H9 (cell line): ENCODE measurements around the gene THBS2. TPM values are rescaled to one million over a fixed set of nuclear protein-coding genes. Genes with fewer than 3 reads are reported as not detected.

Experiments used
- DNase-seq: peaks from one replicate; pipeline ENCODE4 v3.0.0-alpha.2; 2017
- H2AFZ ChIP-seq: one replicate; pipeline ENCODE4 v1.6.1; 2013; ENCODE audit warnings: mild to moderate bottlenecking, low read length, control low read depth, moderate library complexity
- H2AK5ac ChIP-seq: 2 replicates; pipeline ENCODE4 v1.6.1; 2013; ENCODE audit warnings: low read length, control low read depth, mixed read lengths; ENCODE audit not compliant: insufficient read length
- H2BK120ac ChIP-seq: one replicate; pipeline ENCODE4 v1.6.1; 2013; ENCODE audit warnings: low read depth, mild to moderate bottlenecking, low read length, control low read depth, inconsistent platforms; ENCODE audit not compliant: poor library complexity, severe bottlenecking
- H2BK12ac ChIP-seq: 2 replicates; pipeline ENCODE4 v1.6.1; 2013; ENCODE audit warnings: low read length, control low read depth, mixed read lengths, low read depth; ENCODE audit not compliant: insufficient read length
- H2BK15ac ChIP-seq: 2 replicates; pipeline ENCODE4 v1.6.1; 2013; ENCODE audit warnings: low read depth, low read length, control low read depth
- H2BK20ac ChIP-seq: one replicate; pipeline ENCODE4 v1.6.1; 2013; ENCODE audit warnings: low read depth, mild to moderate bottlenecking, low read length, control low read depth, inconsistent platforms; ENCODE audit not compliant: poor library complexity, severe bottlenecking
- H2BK5ac ChIP-seq: 2 replicates; pipeline ENCODE4 v1.6.1; 2013; ENCODE audit warnings: low read length, control low read depth, mixed read lengths; ENCODE audit not compliant: insufficient read length
- H3K14ac ChIP-seq: 2 replicates; pipeline ENCODE4 v1.6.1; 2013; ENCODE audit warnings: low read length, control low read depth; ENCODE audit not compliant: insufficient read depth
- H3K18ac ChIP-seq: 2 replicates; pipeline ENCODE4 v1.6.1; 2013; ENCODE audit warnings: low read depth, mild to moderate bottlenecking, mixed read lengths, low read length, control low read depth; ENCODE audit not compliant: insufficient read length
- H3K23ac ChIP-seq: 2 replicates; pipeline ENCODE4 v1.6.1; 2013; ENCODE audit warnings: low read length, control low read depth, mixed read lengths, low read depth; ENCODE audit not compliant: insufficient read length
- H3K23me2 ChIP-seq: 2 replicates; pipeline ENCODE4 v1.6.1; 2013; ENCODE audit warnings: low read depth, mild to moderate bottlenecking, mixed read lengths, low read length, control low read depth; ENCODE audit not compliant: insufficient read length, poor library complexity, severe bottlenecking
- H3K27ac ChIP-seq: 2 replicates; pipeline ENCODE4 v1.5.1; 2013; ENCODE audit warnings: low read length, control low read depth, mixed read lengths, low read depth; ENCODE audit not compliant: insufficient read length
- H3K27me3 ChIP-seq: 2 replicates; pipeline ENCODE4 v1.6.1; 2013; ENCODE audit warnings: low read length, control low read depth, inconsistent platforms; ENCODE audit not compliant: insufficient read depth
- H3K4ac ChIP-seq: 2 replicates; pipeline ENCODE4 v1.6.1; 2013; ENCODE audit warnings: low read depth, mild to moderate bottlenecking, control low read depth, inconsistent platforms, low read length, moderate library complexity
- H3K4me1 ChIP-seq: 2 replicates; pipeline ENCODE4 v1.6.1; 2013; ENCODE audit warnings: low read length, control low read depth, inconsistent platforms; ENCODE audit not compliant: insufficient read depth
- H3K4me2 ChIP-seq: 2 replicates; pipeline ENCODE4 v1.6.1; 2013; ENCODE audit warnings: low read length, control low read depth, mixed read lengths; ENCODE audit not compliant: insufficient read length, insufficient read depth
- H3K56ac ChIP-seq: 2 replicates; pipeline ENCODE4 v1.6.1; 2013; ENCODE audit warnings: low read depth, mild to moderate bottlenecking, mixed read lengths, low read length, control low read depth; ENCODE audit not compliant: insufficient read length
- H3K79me1 ChIP-seq: 2 replicates; pipeline ENCODE4 v1.6.1; 2013; ENCODE audit warnings: low read depth, mild to moderate bottlenecking, moderate library complexity, low read length, control low read depth, inconsistent platforms; ENCODE audit not compliant: insufficient read depth, poor library complexity, severe bottlenecking
- H3K79me2 ChIP-seq: 2 replicates; pipeline ENCODE4 v1.6.1; 2013; ENCODE audit warnings: low read length, control low read depth, inconsistent platforms; ENCODE audit not compliant: insufficient read depth
- H3K9ac ChIP-seq: 2 replicates; pipeline ENCODE4 v1.6.1; 2013; ENCODE audit warnings: low read length, control low read depth, mixed read lengths; ENCODE audit not compliant: insufficient read length; ENCODE audit errors: extremely low read depth
- H3K9me3 ChIP-seq: one replicate; pipeline ENCODE4 v1.6.1; 2013; ENCODE audit warnings: low read depth, low read length, inconsistent platforms; ENCODE audit not compliant: control insufficient read depth
- H3T11ph ChIP-seq: one replicate; pipeline ENCODE4 v1.6.1; 2013; ENCODE audit warnings: mild to moderate bottlenecking, low read length, control low read depth, inconsistent platforms
- H4K20me1 ChIP-seq: one replicate; pipeline ENCODE4 v1.6.1; 2013; ENCODE audit not compliant: control insufficient read depth, insufficient read length, insufficient read depth
- H4K5ac ChIP-seq: 2 replicates; pipeline ENCODE4 v1.6.1; 2013; ENCODE audit warnings: low read depth, mild to moderate bottlenecking, mixed read lengths, low read length, control low read depth; ENCODE audit not compliant: insufficient read length
- H4K8ac ChIP-seq: replicated peaks from 2 replicates; pipeline ENCODE4 v1.6.1; 2013; ENCODE audit warnings: low read length, control low read depth, mixed read lengths, low read depth; ENCODE audit not compliant: insufficient read length
- H4K91ac ChIP-seq: 2 replicates; pipeline ENCODE4 v1.6.1; 2013; ENCODE audit warnings: low read depth, mild to moderate bottlenecking, moderate library complexity, mixed read lengths, low read length, control low read depth; ENCODE audit not compliant: insufficient read length
- H3K27ac Mint-ChIP-seq, 3 experiments: 2 replicates in 2 of 3; 3 replicates in 1 of 3; pipeline ENCODE4 v1.8.0; 2020 to 2021; ENCODE audit warnings: mixed read lengths in 3 of 3, mild to moderate bottlenecking in 1 of 3, moderate library complexity in 1 of 3
- H3K27me3 Mint-ChIP-seq: 2 replicates; pipeline ENCODE4 v1.8.0; 2021; ENCODE audit warnings: low read depth, mild to moderate bottlenecking, moderate library complexity, mixed read lengths
- H3K36me3 Mint-ChIP-seq, 3 experiments: 2 replicates in 2 of 3; 3 replicates in 1 of 3; pipeline ENCODE4 v1.8.0; 2020 to 2021; ENCODE audit warnings: low read depth in 3 of 3, mixed read lengths in 3 of 3; ENCODE audit not compliant: insufficient read depth in 1 of 3
- H3K4me1 Mint-ChIP-seq, 2 experiments: 2 replicates each; pipeline ENCODE4 v1.8.0; 2020; ENCODE audit warnings: mixed read lengths in 2 of 2
- H3K4me3 Mint-ChIP-seq, 2 experiments: 2 replicates in 1 of 2; 3 replicates in 1 of 2; pipeline ENCODE4 v1.8.0; 2020 to 2021; ENCODE audit warnings: mild to moderate bottlenecking in 2 of 2, mixed read lengths in 2 of 2, moderate library complexity in 1 of 2
- H3K9me3 Mint-ChIP-seq, 2 experiments: 2 replicates in 1 of 2; 3 replicates in 1 of 2; pipeline ENCODE4 v1.8.0; 2020; ENCODE audit warnings: mild to moderate bottlenecking in 2 of 2, mixed read lengths in 2 of 2, moderate library complexity in 1 of 2
- WGBS: extraction: QIAGEN DNeasy Blood & Tissue Kit; methylation state at CpG from one replicate; pipeline ENCODE4 v1.1.7; 2013; ENCODE audit warnings: missing lambda C conversion rate, low lambda C conversion rate, mixed read lengths; ENCODE audit not compliant: insufficient read length; ENCODE audit errors: extremely low coverage; 5-methylcytosine and 5-hydroxymethylcytosine counted together
- total RNA-seq: library from RNA; stranded (reverse); gene quantifications from 2 replicates; pipeline ENCODE4 v1.2.1, GENCODE V29; 2021
- TF ChIP-seq, protein P1 (sequence below): fragments of 200-600 bp; sonication (generic); conservative IDR thresholded peaks from 3 replicates; pipeline ENCODE4 v1.8.0; 2021; ENCODE audit warnings: antibody characterized with exemption, mild to moderate bottlenecking

Gene THBS2
- total RNA-seq, 1 experiment from 2014 or later, result 14.7 TPM

DNA sequence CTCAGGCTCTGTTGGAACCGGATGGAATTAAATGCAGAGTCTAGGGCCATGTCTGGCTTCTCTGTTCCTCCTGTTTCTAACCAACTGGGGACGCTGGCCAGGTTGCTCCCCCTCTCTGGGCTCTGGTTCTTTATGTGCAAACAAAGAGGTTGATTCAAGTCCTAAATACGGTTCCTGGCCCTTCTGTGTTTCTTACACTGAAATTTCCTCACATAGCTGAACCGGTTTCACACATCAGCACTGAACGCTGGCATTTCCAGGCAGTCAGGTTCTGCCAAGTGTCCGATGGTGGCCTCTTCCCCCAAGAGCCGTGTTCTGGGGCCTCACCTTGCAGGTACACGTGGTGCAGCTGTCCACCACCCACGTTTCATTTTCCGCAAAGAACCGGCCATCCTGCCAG, 13.5 kb downstream of the THBS2 start:
- Histone ChIP-seq H2AK5ac (no peak overlapping the region), H4K5ac (no peak overlapping the region), H3K9ac (no peak overlapping the region), H3K79me2 (no peaks in the 10 kb centered on the region), H4K8ac (no peak overlapping the region), H2BK20ac (no peak overlapping the region), H3K27me3 (no peaks in the 10 kb centered on the region), H2BK12ac (no peak overlapping the region), H3K23ac (no peak overlapping the region), H3K56ac (no peak overlapping the region), H2BK5ac (no peak overlapping the region), H3K9me3 (no peaks in the 10 kb centered on the region), H3K4ac (no peak overlapping the region), H2BK15ac (no peak overlapping the region), H3K27ac (no peak overlapping the region), H3K23me2 (no peaks in the 10 kb centered on the region), H3K79me1 (no peaks in the 10 kb centered on the region), H2AFZ (no peak overlapping the region), H2BK120ac (no peak overlapping the region), H3K18ac (no peak overlapping the region), H4K20me1 (no peaks in the 10 kb centered on the region), H4K91ac (no peak overlapping the region), H3K4me1 (no peaks in the 10 kb centered on the region; the same call in 1 of the 2 replicates), H3T11ph (no peak overlapping the region), H3K14ac (no peak overlapping the region), H3K4me2 (no peak overlapping the region)
- DNase-seq, result no peak
- TF ChIP-seq, protein P1, sequence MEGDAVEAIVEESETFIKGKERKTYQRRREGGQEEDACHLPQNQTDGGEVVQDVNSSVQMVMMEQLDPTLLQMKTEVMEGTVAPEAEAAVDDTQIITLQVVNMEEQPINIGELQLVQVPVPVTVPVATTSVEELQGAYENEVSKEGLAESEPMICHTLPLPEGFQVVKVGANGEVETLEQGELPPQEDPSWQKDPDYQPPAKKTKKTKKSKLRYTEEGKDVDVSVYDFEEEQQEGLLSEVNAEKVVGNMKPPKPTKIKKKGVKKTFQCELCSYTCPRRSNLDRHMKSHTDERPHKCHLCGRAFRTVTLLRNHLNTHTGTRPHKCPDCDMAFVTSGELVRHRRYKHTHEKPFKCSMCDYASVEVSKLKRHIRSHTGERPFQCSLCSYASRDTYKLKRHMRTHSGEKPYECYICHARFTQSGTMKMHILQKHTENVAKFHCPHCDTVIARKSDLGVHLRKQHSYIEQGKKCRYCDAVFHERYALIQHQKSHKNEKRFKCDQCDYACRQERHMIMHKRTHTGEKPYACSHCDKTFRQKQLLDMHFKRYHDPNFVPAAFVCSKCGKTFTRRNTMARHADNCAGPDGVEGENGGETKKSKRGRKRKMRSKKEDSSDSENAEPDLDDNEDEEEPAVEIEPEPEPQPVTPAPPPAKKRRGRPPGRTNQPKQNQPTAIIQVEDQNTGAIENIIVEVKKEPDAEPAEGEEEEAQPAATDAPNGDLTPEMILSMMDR, result no peak
- Mint-ChIP-seq H3K27ac (no peak overlapping the region), H3K4me3 (no peak overlapping the region), H3K27me3 (no peaks in the 10 kb centered on the region; the same call in 1 of the 2 replicates), H3K4me1 (0 out of 4 replicates have a peak, but pooled peaks cover 0 to 4% of the 10 kb centered on the region in 2 experiments), H3K36me3 (peaks cover 13 to 25% (median 24%) of the 10 kb centered on the region in 3 experiments), H3K9me3 (peaks cover 0 to 5% of the 10 kb centered on the region in 2 experiments; a peak in 3 of 5 replicates)
- no CpG with 5 or more reads among the region's 11 CpGs for WGBS
